Activated CD8-positive, alpha-beta memory T cell treated with anti-CD3 and anti-CD28 coated beads for 1 hour (primary cell): ENCODE data around the gene OR7G3.
A peak's percentile ranks its signal among the peaks of the same experiment; 100 is the strongest.

Experiments
- DNase-seq, 2 donors: peaks; one replicate each; pipeline ENCODE4 v3.0.0-alpha.2; 2020; ENCODE audit warnings: low read depth in 1 of 2; ENCODE audit errors: extremely low read depth in 1 of 2

Gene OR7G3

GRCh38 chr19:9126900-9127405, at the start of gene OR7G3:
Gene OR7G3, minus strand, starts transcription at chr19:9126950. Its CDS starts 0 bp downstream, at chr19:9126950.
- DNase-seq, result no peak

- DNase-seq, result no peak
Measured at GRCh38 chr19:9175326-9175725, 48.6 kb upstream of the OR7G3 start.

DNA sequence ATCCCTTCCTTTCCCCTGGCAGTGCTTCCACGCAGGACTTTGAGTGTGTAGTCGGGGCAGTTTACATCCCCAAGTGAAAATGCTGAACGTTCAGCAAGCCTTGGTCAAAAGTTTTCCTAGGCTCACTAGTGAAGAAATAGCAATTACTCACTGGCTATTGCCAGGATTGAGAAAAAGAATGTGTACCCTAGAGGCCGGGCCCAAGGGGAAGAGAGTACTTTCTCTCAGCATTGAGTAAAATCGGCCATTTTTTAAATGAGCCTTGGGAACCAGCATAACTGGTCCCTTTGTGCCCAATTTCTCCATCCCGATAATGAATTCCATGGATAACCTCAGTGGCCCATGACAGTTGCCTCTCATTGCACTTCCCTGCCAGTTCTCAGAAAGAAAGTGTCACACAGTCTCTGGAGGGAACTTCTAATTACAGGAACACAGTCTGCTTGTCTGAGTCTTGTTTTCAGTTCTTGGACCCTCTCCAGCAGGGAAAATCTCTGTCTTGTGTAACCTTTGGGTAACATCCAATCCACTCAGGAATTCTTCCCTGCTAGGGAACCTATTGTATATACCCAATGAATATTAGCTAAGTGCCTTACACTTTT, 44.7 kb upstream of the OR7G3 start:
- DNase-seq, result no peak

DNA sequence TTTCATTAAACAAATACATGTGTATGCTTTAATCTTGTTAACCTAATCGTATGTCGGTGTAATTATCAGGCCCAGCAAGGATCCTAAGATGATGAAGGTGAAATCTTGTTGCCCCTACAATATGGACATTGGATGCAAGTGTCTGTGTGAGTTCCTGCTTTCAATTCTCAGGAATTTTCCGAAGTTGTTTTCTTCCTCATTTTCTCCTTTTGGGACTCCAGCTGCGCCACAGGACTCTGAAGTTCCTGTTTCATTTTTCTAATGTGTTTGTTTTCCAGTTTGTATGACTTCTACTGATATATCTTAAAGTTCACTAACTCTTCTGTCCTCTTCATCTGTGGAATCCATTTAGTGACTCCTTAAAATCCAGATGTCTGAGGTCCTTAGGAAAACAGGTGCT, 40.1 kb upstream of the OR7G3 start:
- DNase-seq, result no peak

- DNase-seq, result no peak
Measured at GRCh38 chr19:9165261-9165660, 38.5 kb upstream of the OR7G3 start.

- no peak for DNase-seq
Measured at GRCh38 chr19:9161427-9161826, 34.7 kb upstream of the OR7G3 start.

GRCh38 chr19:9159891-9160290, 33.1 kb upstream of the OR7G3 start:
- DNase-seq, result no peak

DNA sequence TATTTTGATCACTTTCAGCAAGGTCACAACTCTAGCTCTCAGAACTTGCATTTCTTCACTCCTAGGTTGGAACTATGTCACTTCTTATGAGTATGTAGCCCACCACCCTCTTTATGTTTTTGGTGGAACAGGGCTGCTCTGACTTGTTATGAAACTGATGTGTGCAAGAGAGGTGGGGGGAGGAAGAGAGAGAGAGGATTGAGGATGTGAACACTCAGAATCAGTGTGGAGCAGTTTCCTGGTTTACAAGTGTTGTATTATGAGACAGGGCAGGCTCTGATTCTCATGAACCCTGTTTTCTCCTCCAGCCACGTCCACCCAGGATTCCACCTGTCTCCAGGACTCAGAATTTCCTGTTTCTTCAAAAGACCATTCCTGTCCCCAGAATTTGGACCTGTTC, 29.6 kb upstream of the OR7G3 start:
- no peak for DNase-seq

GRCh38 chr19:9155591-9155990, 28.8 kb upstream of the OR7G3 start:
- no peak for DNase-seq

DNA sequence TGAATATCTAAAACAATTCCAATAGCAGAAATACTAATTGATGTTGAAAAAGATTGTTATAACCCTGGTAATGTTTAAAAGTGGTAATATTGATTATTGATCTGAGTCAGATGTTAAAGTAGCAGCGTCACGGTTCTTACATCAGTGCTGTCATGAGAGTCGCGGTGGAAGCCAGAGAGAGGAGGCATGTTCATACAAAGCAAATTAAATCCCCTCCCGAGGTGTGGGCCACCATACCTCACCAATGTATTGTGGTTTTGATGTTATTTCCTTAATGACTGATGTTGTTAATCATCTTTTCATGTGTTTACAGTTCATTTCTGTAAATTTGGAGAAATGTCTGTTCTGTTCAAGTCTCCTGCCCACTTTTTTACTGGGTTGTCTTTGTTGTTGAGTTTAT, 24.6 kb upstream of the OR7G3 start:
- no peak for DNase-seq

GRCh38 chr19:9150650-9151049, 23.9 kb upstream of the OR7G3 start:
- DNase-seq, result no peak

DNA sequence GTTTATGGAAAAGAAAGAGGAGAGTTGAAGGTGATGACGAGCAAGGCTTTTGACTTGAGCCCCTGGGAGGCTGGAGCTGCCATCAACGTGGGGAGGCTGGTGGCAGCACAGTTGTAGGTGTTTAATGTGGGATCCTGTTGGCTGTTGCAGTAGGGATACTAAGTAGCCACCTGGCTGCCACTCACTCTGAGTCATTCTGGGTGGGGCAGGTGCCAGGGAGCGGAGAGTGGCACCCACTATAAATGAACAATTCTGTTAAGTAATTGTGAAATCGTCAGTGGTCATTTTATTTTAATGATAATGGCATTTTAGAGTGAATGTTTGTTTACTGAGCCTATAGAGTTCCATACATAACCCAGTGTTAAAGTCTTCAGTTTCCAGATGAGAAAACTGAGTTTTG, 23.2 kb upstream of the OR7G3 start:
- DNase-seq, result no peak

- no peak for DNase-seq
Measured at GRCh38 chr19:9148697-9149096, 21.9 kb upstream of the OR7G3 start.

DNA sequence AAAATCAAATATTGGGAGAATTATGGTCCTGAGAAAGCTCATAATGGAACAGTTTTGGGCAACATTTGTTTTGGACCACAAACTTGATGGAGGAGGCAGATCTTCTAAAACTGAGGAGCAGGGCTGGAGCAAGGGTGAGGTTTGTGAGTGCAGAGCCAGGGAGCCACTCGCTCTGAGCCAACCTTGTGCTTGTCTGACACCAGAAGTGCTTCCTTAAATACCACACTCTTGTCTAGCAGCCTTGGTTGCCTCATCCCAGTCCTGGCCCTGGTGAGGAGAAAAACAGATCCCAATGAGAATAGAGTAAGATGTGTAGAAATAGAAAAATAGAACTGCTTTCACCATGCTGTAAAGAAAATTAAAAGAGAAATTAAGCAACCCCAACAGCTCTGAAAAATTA, 20.1 kb upstream of the OR7G3 start:
- DNase-seq, result no peak

DNA sequence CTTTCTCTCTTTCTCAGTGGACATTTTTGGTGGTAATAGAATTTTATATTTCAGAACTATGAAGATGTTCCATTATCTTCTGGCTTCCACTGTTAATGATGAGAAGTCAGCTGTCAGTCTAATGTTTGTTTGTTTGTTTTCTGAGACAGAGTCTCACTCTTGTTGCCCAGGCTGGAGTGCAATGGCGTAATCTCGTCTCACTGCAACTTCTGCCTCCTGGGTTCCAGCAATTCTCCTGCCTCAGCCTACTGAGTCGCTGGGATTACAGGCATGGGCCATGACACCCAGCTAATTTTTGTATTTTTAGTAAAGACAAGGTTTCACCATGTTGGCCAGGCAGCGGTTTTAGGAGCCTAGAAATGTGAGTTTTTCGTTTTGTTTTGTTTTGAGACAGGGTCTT, 18.2 kb upstream of the OR7G3 start:
- no peak for DNase-seq

DNA sequence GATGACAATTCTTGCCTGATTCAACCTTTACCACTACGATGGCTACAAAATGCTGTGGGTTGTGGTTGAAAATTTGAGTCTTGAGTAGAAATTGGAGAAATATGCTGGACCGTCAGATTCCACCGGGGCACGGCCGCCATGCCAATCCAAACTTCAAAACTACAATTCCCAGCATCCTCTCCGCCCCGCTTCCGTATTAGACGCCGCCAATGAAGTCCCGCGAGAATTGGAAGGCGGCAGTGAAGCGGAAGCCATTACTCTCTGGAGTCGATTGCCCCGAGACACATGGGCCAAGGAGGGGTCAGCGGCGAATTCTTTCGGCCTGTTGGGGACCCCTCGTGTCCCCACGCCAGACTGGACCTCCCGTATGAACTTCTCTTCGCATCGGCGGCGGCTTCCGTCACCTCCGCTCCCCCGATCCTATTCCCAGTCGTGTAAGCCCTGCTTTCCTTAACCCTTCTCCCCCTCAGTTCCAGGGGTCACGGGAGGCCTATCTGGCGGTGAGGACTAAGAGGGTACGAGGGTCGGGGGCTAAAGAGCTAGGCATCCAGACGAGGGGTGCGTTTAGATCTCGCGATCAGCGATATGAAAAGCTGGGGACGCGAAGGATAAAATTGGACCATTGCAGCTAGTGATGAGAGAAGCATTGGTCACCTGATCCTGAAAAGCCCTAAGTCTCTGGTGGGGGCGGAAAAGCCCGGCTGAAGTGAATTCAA, 13.6 kb upstream of the OR7G3 start, which contains the start of gene ZNF317:
Gene ZNF317 (plus strand): TSS at position 239 of the 716 bp plus-strand sequence. CDS start 15,620 bp downstream, outside the sequence.
- DNase-seq, result peak; percentile 78 to 80

GRCh38 chr19:9139609-9140158, 12.9 kb upstream of the OR7G3 start:
- DNase-seq, result no peak

DNA sequence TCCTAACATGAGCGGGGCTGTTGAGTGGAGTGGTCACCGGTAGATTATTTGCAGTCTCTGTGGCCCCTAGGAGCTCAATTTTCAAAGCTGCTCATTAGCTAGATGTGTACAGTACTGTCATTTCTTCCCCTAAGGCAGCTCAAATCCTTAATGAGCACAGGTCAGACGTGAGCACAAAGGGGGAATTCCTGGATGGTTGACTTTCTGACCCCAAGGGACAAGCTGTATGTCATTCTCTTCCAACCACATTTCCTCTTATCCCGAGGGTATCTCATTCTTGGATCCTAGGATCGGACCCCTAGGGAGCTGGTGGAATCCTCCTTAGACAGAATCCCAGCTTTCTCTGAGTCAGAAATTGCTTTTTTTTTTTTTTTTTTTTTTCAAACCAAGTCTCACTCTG, 5.7 kb upstream of the OR7G3 start:
- DNase-seq, result no peak

GRCh38 chr19:9130965-9131364, 4.2 kb upstream of the OR7G3 start:
- DNase-seq, result no peak

GRCh38 chr19:9128171-9128570, 1.4 kb upstream of the OR7G3 start:
- DNase-seq, result no peak

- no peak for DNase-seq
Measured at GRCh38 chr19:9116547-9116946, 10.2 kb downstream of the OR7G3 start.

- DNase-seq, result no peak
Measured at GRCh38 chr19:9115307-9115813, 11.4 kb downstream of the OR7G3 start, which contains the start of gene OR7G1. Gene OR7G1, minus strand, starts transcription at chr19:9115763. Its CDS starts 0 bp downstream, at chr19:9115763.
